ENCODE data around the gene TBCC.

GRCh38 chr6:42766163-42766670 lies 20.3 kb upstream of the TBCC start:
- no peak for TF ChIP-seq CTCF (IDR thresholded peaks at IDR 0.05; ENCODE audit: low read length)
- TF ChIP-seq EZH2 (optimal IDR thresholded peaks at IDR 0.05; ENCODE audit: low read depth, low read length): no peak

Measured in MM.1S (cell line).